Measurements from ENCODE around the gene SIRPD.

The SIRPD gene

DNA sequence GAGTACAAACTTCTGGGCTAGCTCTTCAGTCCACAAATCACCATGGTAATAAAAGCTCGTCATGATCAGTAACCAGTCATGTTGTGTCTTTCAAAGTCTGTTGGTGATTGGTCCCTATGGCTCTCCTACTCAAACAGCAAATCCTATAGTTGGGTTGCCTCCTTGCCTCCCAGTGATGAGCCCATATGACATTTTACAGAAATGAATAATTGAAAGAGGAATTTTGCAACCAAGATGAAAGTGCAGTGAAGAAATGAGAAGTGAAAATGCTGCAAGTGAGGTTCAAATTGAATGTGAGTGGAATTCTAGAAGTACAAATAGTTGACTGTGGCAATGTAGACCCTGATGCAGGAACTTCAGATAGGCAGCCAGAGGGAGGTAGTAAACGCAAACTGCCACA, 5.1 kb upstream of the SIRPD start:
- Histone ChIP-seq H4K20me1 (ENCODE audit: insufficient read depth, low read length) (no peaks in the 10 kb centered on the region), H3K9me2 (ENCODE audit: low read depth, low read length) (no peaks in the 10 kb centered on the region), H3K4me1 (ENCODE audit: insufficient read depth, low read length, severe bottlenecking) (no peaks in the 10 kb centered on the region), H3K27ac (ENCODE audit: low read depth, low read length, poor library complexity, severe bottlenecking) (no peak overlapping the region), H2AFZ (ENCODE audit: low read length) (no peak overlapping the region), H3K27me3 (ENCODE audit: insufficient read depth, low read length) (no peaks in the 10 kb centered on the region; the same call in 1 of the 2 replicates), H3K4me3 (ENCODE audit: low read depth, low read length, poor library complexity, severe bottlenecking) (no peak overlapping the region), H3K79me2 (ENCODE audit: insufficient read depth, low read length) (no peaks in the 10 kb centered on the region), H3K36me3 (ENCODE audit: insufficient read depth, low read length) (no peaks in the 10 kb centered on the region), H3K9ac (ENCODE audit: low read length) (no peak overlapping the region), H3K9me3 (ENCODE audit: low read length) (no peaks in the 10 kb centered on the region), H3K4me2 (ENCODE audit: low read length) (no peak overlapping the region), H3F3A (ENCODE audit: insufficient read depth, low read length) (no peaks in the 10 kb centered on the region)
- TF ChIP-seq EZH2 (IDR thresholded peaks at IDR 0.05; ENCODE audit: borderline replicate concordance, low read length) (no peak), CTCF (IDR thresholded peaks at IDR 0.05; ENCODE audit: low read length) (no peak)

- no peaks in the 10 kb centered on the region for H4K20me1 ChIP-seq (ENCODE audit: insufficient read depth, low read length)
- no peak overlapping the region for H3K4me3 ChIP-seq (ENCODE audit: low read depth, low read length, poor library complexity, severe bottlenecking)
- H3K4me2 ChIP-seq (ENCODE audit: low read length): no peak overlapping the region
- H3F3A ChIP-seq (ENCODE audit: insufficient read depth, low read length): no peaks in the 10 kb centered on the region
- no peak overlapping the region for H3K9ac ChIP-seq (ENCODE audit: low read length)
- H3K27ac ChIP-seq (ENCODE audit: low read depth, low read length, poor library complexity, severe bottlenecking): no peak overlapping the region
- no peaks in the 10 kb centered on the region for H3K79me2 ChIP-seq (ENCODE audit: insufficient read depth, low read length)
- no peaks in the 10 kb centered on the region; the same call in 1 of the 2 replicates for H3K27me3 ChIP-seq (ENCODE audit: insufficient read depth, low read length)
- no peak overlapping the region for H2AFZ ChIP-seq (ENCODE audit: low read length)
- no peaks in the 10 kb centered on the region for H3K9me2 ChIP-seq (ENCODE audit: low read depth, low read length)
- TF ChIP-seq CTCF (IDR thresholded peaks at IDR 0.05; ENCODE audit: low read length) (no peak), EZH2 (IDR thresholded peaks at IDR 0.05; ENCODE audit: borderline replicate concordance, low read length) (no peak)
- no peaks in the 10 kb centered on the region for H3K4me1 ChIP-seq (ENCODE audit: insufficient read depth, low read length, severe bottlenecking)
- H3K36me3 ChIP-seq (ENCODE audit: insufficient read depth, low read length): no peaks in the 10 kb centered on the region
- H3K9me3 ChIP-seq (ENCODE audit: low read length): no peaks in the 10 kb centered on the region
Measured at GRCh38 chr20:1561350-1561749, 3.8 kb upstream of the SIRPD start.

DNA sequence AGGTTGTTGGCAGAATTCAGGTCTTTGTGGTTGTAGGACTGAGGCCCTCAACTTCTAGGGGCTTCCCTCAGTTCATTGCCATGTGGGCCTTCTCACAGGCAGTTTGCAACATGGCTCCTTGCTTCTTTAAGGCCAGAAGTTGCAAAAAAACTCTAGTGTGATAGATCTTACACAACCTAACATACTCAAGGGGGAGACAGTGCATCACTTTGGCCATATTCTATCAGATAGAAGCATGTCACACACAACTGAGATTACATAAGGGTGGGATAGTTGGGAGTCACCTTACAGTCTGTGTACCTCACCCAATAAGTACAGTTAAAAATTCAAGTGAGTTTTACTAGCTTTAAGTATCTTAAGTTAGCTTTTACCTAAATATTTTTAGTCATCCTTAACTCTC, 1.6 kb downstream of the SIRPD start:
- Histone ChIP-seq H3K4me1 (ENCODE audit: insufficient read depth, low read length, severe bottlenecking) (no peaks in the 10 kb centered on the region), H4K20me1 (ENCODE audit: insufficient read depth, low read length) (no peaks in the 10 kb centered on the region), H3K79me2 (ENCODE audit: insufficient read depth, low read length) (no peaks in the 10 kb centered on the region), H3K4me2 (ENCODE audit: low read length) (no peak overlapping the region), H3K9ac (ENCODE audit: low read length) (no peak overlapping the region), H3F3A (ENCODE audit: insufficient read depth, low read length) (no peaks in the 10 kb centered on the region), H3K4me3 (ENCODE audit: low read depth, low read length, poor library complexity, severe bottlenecking) (no peak overlapping the region), H3K9me2 (ENCODE audit: low read depth, low read length) (no peaks in the 10 kb centered on the region), H2AFZ (ENCODE audit: low read length) (no peak overlapping the region), H3K9me3 (ENCODE audit: low read length) (no peaks in the 10 kb centered on the region), H3K36me3 (ENCODE audit: insufficient read depth, low read length) (no peaks in the 10 kb centered on the region), H3K27me3 (ENCODE audit: insufficient read depth, low read length) (no peaks in the 10 kb centered on the region), H3K27ac (ENCODE audit: low read depth, low read length, poor library complexity, severe bottlenecking) (no peak overlapping the region)
- TF ChIP-seq CTCF (IDR thresholded peaks at IDR 0.05; ENCODE audit: low read length): no peak
- TF ChIP-seq EZH2 (IDR thresholded peaks at IDR 0.05; ENCODE audit: borderline replicate concordance, low read length): no peak
